ENCODE results near the gene AZU1.

AZU1 gene

GRCh38 chr19:784541-784940, 43.1 kb upstream of the AZU1 start:
- H3K9me2 ChIP-seq (replicated peaks; ENCODE audit: insufficient read depth, low read length), result no peaks in the 10 kb centered on the region
- H2AFZ ChIP-seq (ENCODE audit: low read depth, low read length, severe bottlenecking), result no peak overlapping the region
- no peaks in the 10 kb centered on the region for H3K36me3 ChIP-seq (ENCODE audit: low read length)
- H3K27ac ChIP-seq (ENCODE audit: low read depth, low read length), result no peak overlapping the region
- no peaks in the 10 kb centered on the region for H4K20me1 ChIP-seq (ENCODE audit: low read depth, low read length)
- H3K79me2 ChIP-seq (ENCODE audit: insufficient read depth, low read length), result no peaks in the 10 kb centered on the region
- H3K27me3 ChIP-seq (ENCODE audit: low read length), result no peaks in the 10 kb centered on the region
- TF ChIP-seq CTCF (IDR thresholded peaks at IDR 0.05; ENCODE audit: insufficient read depth, low read length, poor library complexity, severe bottlenecking) (no peak), EZH2phosphoT487 (conservative IDR thresholded peaks at IDR 0.05; ENCODE audit: low read length) (no peak)
- H3K4me2 ChIP-seq (ENCODE audit: low read depth, low read length, poor library complexity, severe bottlenecking), result no peak overlapping the region
- H3K4me3 ChIP-seq (ENCODE audit: insufficient read depth, low read length, poor library complexity, severe bottlenecking), result no peak overlapping the region
- no peaks in the 10 kb centered on the region for H3K9me3 ChIP-seq (ENCODE audit: insufficient read depth, low read length)
- no peak overlapping the region for H3K9ac ChIP-seq (ENCODE audit: low read length)
- no peaks in the 10 kb centered on the region for H3F3A ChIP-seq (ENCODE audit: insufficient read depth)

GRCh38 chr19:787536-787935, 40.1 kb upstream of the AZU1 start:
- Histone ChIP-seq H3K4me2 (ENCODE audit: low read depth, low read length, poor library complexity, severe bottlenecking) (no peak overlapping the region), H3K9me3 (ENCODE audit: insufficient read depth, low read length) (no peaks in the 10 kb centered on the region), H2AFZ (ENCODE audit: low read depth, low read length, severe bottlenecking) (no peak overlapping the region), H3K27me3 (ENCODE audit: low read length) (no peaks in the 10 kb centered on the region), H3K9me2 (replicated peaks; ENCODE audit: insufficient read depth, low read length) (no peaks in the 10 kb centered on the region), H4K20me1 (ENCODE audit: low read depth, low read length) (no peaks in the 10 kb centered on the region), H3K9ac (ENCODE audit: low read length) (no peak overlapping the region), H3K27ac (ENCODE audit: low read depth, low read length) (no peak overlapping the region), H3F3A (ENCODE audit: insufficient read depth) (no peaks in the 10 kb centered on the region), H3K4me3 (ENCODE audit: insufficient read depth, low read length, poor library complexity, severe bottlenecking) (no peak overlapping the region), H3K79me2 (ENCODE audit: insufficient read depth, low read length) (no peaks in the 10 kb centered on the region), H3K36me3 (ENCODE audit: low read length) (no peaks in the 10 kb centered on the region)
- TF ChIP-seq CTCF (IDR thresholded peaks at IDR 0.05; ENCODE audit: insufficient read depth, low read length, poor library complexity, severe bottlenecking) (no peak), EZH2phosphoT487 (conservative IDR thresholded peaks at IDR 0.05; ENCODE audit: low read length) (no peak)

- no peak overlapping the region for H3K4me2 ChIP-seq (ENCODE audit: low read depth, low read length, poor library complexity, severe bottlenecking)
- no peaks in the 10 kb centered on the region for H3K36me3 ChIP-seq (ENCODE audit: low read length)
- H3K27me3 ChIP-seq (ENCODE audit: low read length), result no peaks in the 10 kb centered on the region
- H3K9me2 ChIP-seq (replicated peaks; ENCODE audit: insufficient read depth, low read length), result no peaks in the 10 kb centered on the region
- no peak overlapping the region for H3K27ac ChIP-seq (ENCODE audit: low read depth, low read length)
- no peak overlapping the region for H2AFZ ChIP-seq (ENCODE audit: low read depth, low read length, severe bottlenecking)
- H4K20me1 ChIP-seq (ENCODE audit: low read depth, low read length), result no peaks in the 10 kb centered on the region
- H3F3A ChIP-seq (ENCODE audit: insufficient read depth), result no peaks in the 10 kb centered on the region
- no peaks in the 10 kb centered on the region for H3K9me3 ChIP-seq (ENCODE audit: insufficient read depth, low read length)
- H3K4me3 ChIP-seq (ENCODE audit: insufficient read depth, low read length, poor library complexity, severe bottlenecking), result no peak overlapping the region
- H3K9ac ChIP-seq (ENCODE audit: low read length), result no peak overlapping the region
- no peak for TF ChIP-seq CTCF (IDR thresholded peaks at IDR 0.05; ENCODE audit: insufficient read depth, low read length, poor library complexity, severe bottlenecking)
- no peak for TF ChIP-seq EZH2phosphoT487 (conservative IDR thresholded peaks at IDR 0.05; ENCODE audit: low read length)
- no peaks in the 10 kb centered on the region for H3K79me2 ChIP-seq (ENCODE audit: insufficient read depth, low read length)
Observed at GRCh38 chr19:788686-788982, 39.0 kb upstream of the AZU1 start.
